ENCODE results near the gene GCSAM. TPM values are rescaled to one million over a fixed set of nuclear protein-coding genes. Genes with fewer than 3 reads are reported as not detected.
A peak's percentile ranks its signal among the peaks of the same experiment; 100 is the strongest.

Gene GCSAM
- total RNA-seq, 1 experiment from 2014 or later = not detected

- intact Hi-C loops (cut with micrococcal nuclease) = loop anchor here (1.0 to 5.0 kb wide), 6 partner anchors 35 to 395 kb away; no protein-coding TSS in a partner anchor
- TF ChIP-seq EZH2 (IDR thresholded peaks at IDR 0.05; ENCODE audit: low read length, unreplicated experiment) (no peak), EZH2phosphoT487 (IDR thresholded peaks at IDR 0.05; ENCODE audit: borderline replicate concordance, low read length) (no peak), CTCF (conservative IDR thresholded peaks at IDR 0.05; ENCODE audit: low read depth, low read length) (no peak)
- Histone ChIP-seq H3K79me2 (ENCODE audit: low read length) (no peaks in the 10 kb centered on the region), H3F3A (ENCODE audit: low read length, unreplicated experiment) (no peaks in the 10 kb centered on the region), H3K4me3 (ENCODE audit: low read length) (no peak overlapping the region), H3K4me1 (ENCODE audit: insufficient read depth, low read length) (peaks cover 11% of the 10 kb centered on the region), H3K27ac (ENCODE audit: low read length) (no peak overlapping the region), H2AFZ (ENCODE audit: low read length) (no peak overlapping the region), H3K9ac (ENCODE audit: low read length) (no peak overlapping the region), H4K20me1 (ENCODE audit: low read length) (no peaks in the 10 kb centered on the region), H3K9me3 (ENCODE audit: low read length) (no peaks in the 10 kb centered on the region), H3K27me3 (ENCODE audit: low read length) (no peaks in the 10 kb centered on the region), H3K9me2 (replicated peaks; ENCODE audit: low read length) (no peaks in the 10 kb centered on the region), H3K36me3 (ENCODE audit: low read depth, low read length) (no peaks in the 10 kb centered on the region), H3K4me2 (ENCODE audit: low read length) (no peak overlapping the region)
- ATAC-seq = no peak
- BruUV-seq (replicated peaks) = no TSS peak
- ChIA-PET CTCF (interaction anchor here (0.6 to 1.9 kb wide), 8 partner anchors 9 to 510 kb away, joined by 3 to 18 read pairs (median 4); partner anchors contain the start of gene SLC9C1), POLR2A (ENCODE audit: unreplicated experiment) (no interaction called here)
- DNase-seq = no peak
These were observed 4.7 kb upstream of the GCSAM start for GRCh38 chr3:112137781-112138180.

- DNase-seq = peak; percentile 81
- no peaks in the 10 kb centered on the region for H3K9me2 ChIP-seq (replicated peaks; ENCODE audit: low read length)
These were observed 4.1 kb upstream of the GCSAM start for GRCh38 chr3:112136959-112137693.

More at GRCh38 chr3:112136959-112137693, 4.1 kb upstream of the GCSAM start:
- POLR2A ChIA-PET (ENCODE audit: unreplicated experiment) = no interaction called here
- H2AFZ ChIP-seq (ENCODE audit: low read length) = no peak overlapping the region
- TF ChIP-seq CTCF (conservative IDR thresholded peaks at IDR 0.05; ENCODE audit: low read depth, low read length) (peak; percentile 88), EZH2 (IDR thresholded peaks at IDR 0.05; ENCODE audit: low read length, unreplicated experiment) (no peak)
- peaks cover 11% of the 10 kb centered on the region for H3K4me1 ChIP-seq (ENCODE audit: insufficient read depth, low read length)
- H3K27ac ChIP-seq (ENCODE audit: low read length) = no peak overlapping the region
- no peaks in the 10 kb centered on the region for H3K27me3 ChIP-seq (ENCODE audit: low read length)
- no TSS peak for BruUV-seq (replicated peaks)
- no peaks in the 10 kb centered on the region for H3K36me3 ChIP-seq (ENCODE audit: low read depth, low read length)
- H3K4me3 ChIP-seq (ENCODE audit: low read length) = no peak overlapping the region
- CTCF ChIA-PET = interaction anchor here (0.5 to 1.9 kb wide), 10 partner anchors 10 to 511 kb away, joined by 3 to 18 read pairs (median 4); partner anchors contain the start of gene SLC9C1
- ATAC-seq = peak; percentile 83
- no peaks in the 10 kb centered on the region for H3K79me2 ChIP-seq (ENCODE audit: low read length)
- H3K4me2 ChIP-seq (ENCODE audit: low read length) = no peak overlapping the region
- H3K9me3 ChIP-seq (ENCODE audit: low read length) = no peaks in the 10 kb centered on the region
- no peaks in the 10 kb centered on the region for H3F3A ChIP-seq (ENCODE audit: low read length, unreplicated experiment)
- intact Hi-C loops (cut with micrococcal nuclease) = loop anchor here (1.0 to 5.0 kb wide), 6 partner anchors 36 to 395 kb away; no protein-coding TSS in a partner anchor
- no peak overlapping the region for H3K9ac ChIP-seq (ENCODE audit: low read length)
- no peaks in the 10 kb centered on the region for H4K20me1 ChIP-seq (ENCODE audit: low read length)

Data from PC-3 (cell line).